ENCODE results near the gene HCN2.
"Not testable (repeated sequence)": the region's sequence is repeated elsewhere in the genome, so short reads cannot be mapped to it uniquely, and the experiment has no call there.

HCN2 gene

DNA sequence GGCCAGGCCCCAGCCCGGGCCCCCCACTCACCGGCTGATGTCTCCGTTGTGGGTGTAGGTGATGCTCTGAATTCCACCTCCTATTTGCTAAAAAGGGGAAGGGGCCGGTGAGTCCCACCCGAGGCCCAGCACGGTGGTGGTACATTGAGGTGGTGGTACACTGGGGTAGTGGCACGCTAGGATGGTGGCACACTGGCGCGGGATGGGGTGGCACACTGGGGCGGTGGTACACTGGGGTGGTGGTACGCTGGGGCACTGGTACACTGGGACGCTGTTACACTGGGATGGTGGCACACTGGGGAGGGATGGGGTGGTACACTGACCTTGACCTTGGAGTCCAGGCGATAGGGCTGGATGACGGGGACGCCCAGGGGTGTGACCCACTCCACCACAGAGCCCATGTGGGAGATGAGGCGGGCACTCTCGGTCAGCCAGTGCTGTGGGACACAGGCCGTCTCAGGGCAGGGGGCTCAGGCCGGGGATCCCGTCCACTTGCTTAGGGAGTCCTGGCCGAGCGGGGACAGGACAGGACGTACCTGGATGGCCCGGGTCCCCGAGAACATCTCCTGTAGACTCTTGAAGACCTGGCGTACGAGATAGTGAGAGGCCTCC lies 29.1 kb downstream of the HCN2 start:
- no peak for TF ChIP-seq CTCF (IDR thresholded peaks at IDR 0.05; ENCODE audit: insufficient read depth, low read depth, low read length, missing control alignments)
- no peak overlapping the region for H3K4me3 ChIP-seq (ENCODE audit: low read depth, low read length)
- DNase-seq (ENCODE audit: low read depth), result no peak

GRCh38 chr19:619286-620002 lies 29.8 kb downstream of the HCN2 start:
- H3K4me3 ChIP-seq (ENCODE audit: low read depth, low read length), result no peak overlapping the region
- no peak for DNase-seq (ENCODE audit: low read depth)
- no peak for TF ChIP-seq CTCF (IDR thresholded peaks at IDR 0.05; ENCODE audit: insufficient read depth, low read depth, low read length, missing control alignments)

- no peak for TF ChIP-seq CTCF (IDR thresholded peaks at IDR 0.05; ENCODE audit: insufficient read depth, low read depth, low read length, missing control alignments)
- no peak for DNase-seq (ENCODE audit: low read depth)
- H3K4me3 ChIP-seq (ENCODE audit: low read depth, low read length), result no peak overlapping the region
Observed at GRCh38 chr19:620166-620862, 30.6 kb downstream of the HCN2 start.

GRCh38 chr19:621191-621590 lies 31.5 kb downstream of the HCN2 start:
- DNase-seq (ENCODE audit: low read depth); H3K4me3 ChIP-seq (ENCODE audit: low read depth, low read length): not testable (repeated sequence)

GRCh38 chr19:621819-622218 lies 32.1 kb downstream of the HCN2 start:
- DNase-seq (ENCODE audit: low read depth), result no peak
- H3K4me3 ChIP-seq (ENCODE audit: low read depth, low read length), result no peak overlapping the region
- no peak for TF ChIP-seq CTCF (IDR thresholded peaks at IDR 0.05; ENCODE audit: insufficient read depth, low read depth, low read length, missing control alignments)

- TF ChIP-seq CTCF (IDR thresholded peaks at IDR 0.05; ENCODE audit: insufficient read depth, low read depth, low read length, missing control alignments), result no peak
- DNase-seq (ENCODE audit: low read depth), result no peak
- H3K4me3 ChIP-seq (ENCODE audit: low read depth, low read length), result no peak overlapping the region
Observed at GRCh38 chr19:622666-623065, 33.0 kb downstream of the HCN2 start.

DNA sequence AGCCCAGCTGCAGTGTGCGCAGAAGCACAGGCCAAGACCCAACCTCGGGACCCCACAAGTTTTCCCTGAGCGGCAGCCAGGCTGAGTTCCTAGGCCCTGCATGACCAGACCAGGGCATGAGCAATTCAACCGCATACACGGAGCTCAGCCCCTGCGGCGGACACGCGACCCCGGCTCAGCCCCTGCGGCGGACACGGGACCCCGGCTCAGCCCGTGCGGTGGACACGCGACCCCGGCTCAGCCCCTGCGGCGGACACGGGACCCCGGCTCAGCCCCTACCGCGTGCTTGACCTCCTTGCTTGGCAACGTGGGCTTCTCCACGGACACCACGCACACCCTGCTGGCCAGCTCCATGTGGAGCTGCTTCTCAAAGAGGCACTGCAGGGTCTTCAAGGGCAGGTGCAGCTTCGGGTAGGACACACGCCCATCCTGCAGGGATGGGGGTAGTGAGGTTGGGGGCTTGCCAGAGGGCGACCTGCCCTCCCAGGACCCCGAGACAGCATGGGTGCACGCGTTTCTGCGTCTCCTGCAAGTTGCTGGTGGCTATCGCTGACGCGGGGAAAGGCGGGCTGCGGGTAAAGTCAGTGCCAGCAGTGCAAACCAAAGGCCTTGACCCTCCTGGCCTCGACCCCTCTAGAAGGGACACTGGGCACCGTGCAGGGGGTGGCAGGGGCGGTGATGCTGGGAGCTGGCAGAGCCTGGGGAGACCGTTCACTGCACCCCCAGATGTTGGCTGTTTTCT lies 33.7 kb downstream of the HCN2 start:
- DNase-seq (ENCODE audit: low read depth), result no peak
- no peak for TF ChIP-seq CTCF (IDR thresholded peaks at IDR 0.05; ENCODE audit: insufficient read depth, low read depth, low read length, missing control alignments)
- H3K4me3 ChIP-seq (ENCODE audit: low read depth, low read length), result no peak overlapping the region

Measured in GM12865 (cell line).